ENCODE measurements around the gene TANC1.

DNA sequence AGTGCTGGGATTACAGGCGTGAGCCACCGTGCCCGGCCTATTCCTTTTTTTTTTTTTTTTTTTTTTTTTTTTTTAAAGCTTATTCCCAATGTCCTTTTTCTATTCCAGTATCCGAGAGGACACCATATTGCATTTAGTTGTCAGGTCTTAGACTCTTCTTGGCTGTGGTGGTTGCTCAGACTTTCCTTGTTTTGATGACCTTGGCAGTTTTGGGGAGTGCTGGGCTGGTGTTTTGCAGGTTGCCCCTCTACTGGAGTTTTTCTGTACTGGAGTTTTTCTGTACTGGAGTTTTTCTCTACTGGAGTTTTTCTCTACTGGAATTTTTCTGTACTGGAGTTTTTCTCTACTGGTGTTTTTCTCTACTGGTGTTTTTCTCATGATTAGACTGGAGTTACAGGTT lies 149.2 kb downstream of the TANC1 start:
- TF ChIP-seq, protein P1, sequence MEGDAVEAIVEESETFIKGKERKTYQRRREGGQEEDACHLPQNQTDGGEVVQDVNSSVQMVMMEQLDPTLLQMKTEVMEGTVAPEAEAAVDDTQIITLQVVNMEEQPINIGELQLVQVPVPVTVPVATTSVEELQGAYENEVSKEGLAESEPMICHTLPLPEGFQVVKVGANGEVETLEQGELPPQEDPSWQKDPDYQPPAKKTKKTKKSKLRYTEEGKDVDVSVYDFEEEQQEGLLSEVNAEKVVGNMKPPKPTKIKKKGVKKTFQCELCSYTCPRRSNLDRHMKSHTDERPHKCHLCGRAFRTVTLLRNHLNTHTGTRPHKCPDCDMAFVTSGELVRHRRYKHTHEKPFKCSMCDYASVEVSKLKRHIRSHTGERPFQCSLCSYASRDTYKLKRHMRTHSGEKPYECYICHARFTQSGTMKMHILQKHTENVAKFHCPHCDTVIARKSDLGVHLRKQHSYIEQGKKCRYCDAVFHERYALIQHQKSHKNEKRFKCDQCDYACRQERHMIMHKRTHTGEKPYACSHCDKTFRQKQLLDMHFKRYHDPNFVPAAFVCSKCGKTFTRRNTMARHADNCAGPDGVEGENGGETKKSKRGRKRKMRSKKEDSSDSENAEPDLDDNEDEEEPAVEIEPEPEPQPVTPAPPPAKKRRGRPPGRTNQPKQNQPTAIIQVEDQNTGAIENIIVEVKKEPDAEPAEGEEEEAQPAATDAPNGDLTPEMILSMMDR (IDR thresholded peaks at IDR 0.05) = no peak
- TF ChIP-seq POLR2A (IDR thresholded peaks at IDR 0.05) (no peak), EP300 (IDR thresholded peaks at IDR 0.05) (no peak), POLR2AphosphoS5 (IDR thresholded peaks at IDR 0.05) (no peak)

All from sigmoid colon (tissue), 4 donors.